NCI-H2196 (cell line): Measurements from ENCODE around the gene FGF13.

Experiments used
- DNase-seq: peaks from one replicate; lab custom pipeline; 2025; ENCODE audit not compliant: unreplicated experiment; lab: John Stamatoyannopoulos, UW

The FGF13 gene

DNA sequence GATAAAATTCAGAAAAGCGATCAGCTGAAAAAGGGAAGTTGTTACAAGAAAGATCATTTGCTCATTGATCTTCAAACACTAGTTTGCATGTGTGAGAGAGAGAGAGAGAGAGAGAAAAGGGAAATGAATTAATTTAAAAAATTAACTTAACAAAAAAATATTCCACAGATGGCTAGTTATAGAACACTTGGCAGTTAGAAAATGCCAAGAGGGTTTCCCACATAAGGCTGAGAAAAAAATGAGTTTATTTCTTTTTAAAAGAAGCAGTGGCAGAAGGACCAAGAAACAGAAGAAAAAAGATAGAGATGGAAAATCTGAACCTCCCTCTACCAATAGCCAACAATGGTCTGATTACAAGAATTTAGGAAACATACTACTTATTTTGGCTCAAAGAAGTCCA is 47.1 kb downstream of the FGF13 start:
- no peak for DNase-seq

DNA sequence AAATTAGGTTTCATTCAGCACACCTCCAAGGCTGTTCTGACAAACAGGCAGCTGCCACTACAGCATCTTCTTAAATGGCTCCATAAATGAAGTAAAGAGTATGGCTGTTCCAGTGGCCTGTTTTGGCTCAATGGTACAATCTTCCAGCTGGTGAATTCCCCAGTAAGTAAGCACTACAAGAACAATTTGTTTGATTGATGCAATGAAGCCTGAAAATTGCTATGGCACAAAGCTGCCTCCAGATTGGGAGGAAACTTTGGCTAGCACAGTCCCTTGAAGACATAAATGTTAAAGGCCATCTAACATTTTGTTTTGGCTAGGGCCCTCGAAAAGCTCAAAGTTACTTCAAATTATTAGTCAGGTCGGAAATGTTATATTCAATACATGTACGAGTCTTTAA is 47.5 kb downstream of the FGF13 start:
- DNase-seq, result no peak

DNA sequence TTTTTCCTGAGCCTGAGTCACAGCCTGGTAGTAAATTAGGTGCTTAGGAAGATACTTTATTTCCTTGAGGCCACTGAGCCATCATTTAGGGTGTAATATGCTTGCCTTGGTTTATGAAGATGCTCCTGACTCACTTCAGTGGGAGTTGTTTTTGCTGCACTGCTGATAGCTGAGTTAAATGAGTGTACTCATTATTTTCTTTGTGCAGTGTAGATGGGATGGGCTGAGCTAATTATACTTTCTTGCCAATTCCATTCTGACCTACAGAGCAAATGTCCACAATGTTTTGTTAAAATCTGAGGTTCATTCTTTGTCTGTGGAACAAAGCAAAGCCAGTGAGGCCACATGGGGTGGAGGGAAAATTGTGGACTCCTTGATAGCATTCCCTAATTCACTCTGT is 60.0 kb downstream of the FGF13 start:
- DNase-seq, result no peak

DNA sequence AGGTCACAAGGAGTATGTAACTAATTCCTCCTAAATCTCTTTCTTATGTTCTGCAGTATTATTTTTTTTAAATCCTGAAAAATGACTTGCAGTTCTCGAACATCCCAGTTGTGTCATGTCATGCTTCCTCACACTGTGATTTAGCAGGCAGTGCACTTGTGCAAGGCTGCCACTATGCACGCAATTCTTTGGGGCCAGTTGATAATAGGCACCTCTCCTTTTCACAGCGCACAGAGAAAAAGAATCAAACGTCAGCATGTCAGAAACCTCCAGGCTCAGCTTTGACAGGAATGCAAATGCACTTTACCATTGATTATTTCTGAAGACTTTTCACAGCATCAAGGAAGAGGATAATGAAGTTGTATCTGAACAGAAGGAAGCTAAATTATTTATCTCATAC is 62.9 kb downstream of the FGF13 start:
- no peak for DNase-seq

DNA sequence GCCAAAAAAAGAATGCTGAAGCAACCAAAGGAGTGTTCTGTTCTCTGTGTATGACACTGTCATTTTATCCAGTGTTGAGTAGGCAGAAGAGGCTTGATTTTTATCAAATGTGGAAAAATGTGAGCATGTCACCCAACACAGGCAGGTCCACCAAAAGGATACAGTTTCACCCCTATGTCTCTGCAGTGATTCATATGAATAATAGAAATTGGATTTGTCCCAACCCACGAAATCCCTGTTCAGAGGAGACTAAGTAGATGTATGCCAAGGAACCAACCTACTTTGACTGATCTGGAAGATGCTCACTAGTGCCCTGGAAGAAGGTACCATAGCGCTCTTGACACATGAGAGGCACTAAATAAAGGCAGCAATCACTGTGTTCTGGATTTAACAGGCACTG is 72.5 kb downstream of the FGF13 start:
- DNase-seq, result no peak
